ENCODE data around the gene PAK4.
"Not testable (repeated sequence)": the region's sequence is repeated elsewhere in the genome, so short reads cannot be mapped to it uniquely, and the experiment has no call there.

Gene PAK4

GRCh38 chr19:39128516-39129079 lies 3.0 kb downstream of the PAK4 start:
- DNase-seq (ENCODE audit: low read depth in 3 of 3, low spot score in 1 of 3): no peak

- no peak for DNase-seq (ENCODE audit: low read depth in 3 of 3, low spot score in 1 of 3)
These were observed 3.5 kb downstream of the PAK4 start for GRCh38 chr19:39129116-39129515.

- DNase-seq (ENCODE audit: low read depth in 3 of 3, low spot score in 1 of 3): no peak
These were observed 5.0 kb downstream of the PAK4 start for GRCh38 chr19:39130337-39131254.

GRCh38 chr19:39131255-39131755 lies 5.7 kb downstream of the PAK4 start:
- DNase-seq (ENCODE audit: low read depth in 3 of 3, low spot score in 1 of 3): no peak

- no peak for DNase-seq (ENCODE audit: low read depth in 3 of 3, low spot score in 1 of 3)
These were observed 6.9 kb downstream of the PAK4 start for GRCh38 chr19:39132344-39132969.

- DNase-seq (ENCODE audit: low read depth in 3 of 3, low spot score in 1 of 3): no peak
These were observed 8.1 kb downstream of the PAK4 start for GRCh38 chr19:39133431-39134270.

GRCh38 chr19:39135701-39136100 lies 10.1 kb downstream of the PAK4 start:
- no peak for DNase-seq (ENCODE audit: low read depth in 3 of 3, low spot score in 1 of 3)

- DNase-seq (ENCODE audit: low read depth in 3 of 3, low spot score in 1 of 3): no peak
These were observed 10.8 kb downstream of the PAK4 start for GRCh38 chr19:39136225-39136940.

- DNase-seq (ENCODE audit: low read depth in 3 of 3, low spot score in 1 of 3): no peak
These were observed 11.5 kb downstream of the PAK4 start for GRCh38 chr19:39137131-39137530.

GRCh38 chr19:39138221-39139211 lies 12.9 kb downstream of the PAK4 start:
- no peak for DNase-seq (ENCODE audit: low read depth in 3 of 3, low spot score in 1 of 3)

- no peak for DNase-seq (ENCODE audit: low read depth in 3 of 3, low spot score in 1 of 3)
These were observed 13.8 kb downstream of the PAK4 start for GRCh38 chr19:39139305-39139874.

- DNase-seq (ENCODE audit: low read depth in 3 of 3, low spot score in 1 of 3): no peak
These were observed 14.4 kb downstream of the PAK4 start for GRCh38 chr19:39139971-39140453.

GRCh38 chr19:39140594-39140993 lies 15.0 kb downstream of the PAK4 start:
- DNase-seq (ENCODE audit: low read depth in 3 of 3, low spot score in 1 of 3): no peak

- DNase-seq (ENCODE audit: low read depth in 3 of 3, low spot score in 1 of 3): no peak
These were observed 16.3 kb downstream of the PAK4 start for GRCh38 chr19:39141929-39142328.

GRCh38 chr19:39142630-39143029 lies 17.0 kb downstream of the PAK4 start:
- no peak for DNase-seq (ENCODE audit: low read depth in 3 of 3, low spot score in 1 of 3)

- not testable (repeated sequence) for DNase-seq (ENCODE audit: low read depth in 3 of 3, low spot score in 1 of 3)
These were observed 18.2 kb downstream of the PAK4 start for GRCh38 chr19:39143757-39144289.

GRCh38 chr19:39144290-39145071 lies 18.9 kb downstream of the PAK4 start:
- DNase-seq (ENCODE audit: low read depth in 3 of 3, low spot score in 1 of 3): no peak
